ENCODE results near the gene SLC15A5. TPM values are rescaled to one million over a fixed set of nuclear protein-coding genes. Genes with fewer than 3 reads are reported as not detected.
A peak's percentile ranks its signal among the peaks of the same experiment; 100 is the strongest.

SLC15A5 gene
- total RNA-seq, 3 donors from 2014 or later = not detected

DNA sequence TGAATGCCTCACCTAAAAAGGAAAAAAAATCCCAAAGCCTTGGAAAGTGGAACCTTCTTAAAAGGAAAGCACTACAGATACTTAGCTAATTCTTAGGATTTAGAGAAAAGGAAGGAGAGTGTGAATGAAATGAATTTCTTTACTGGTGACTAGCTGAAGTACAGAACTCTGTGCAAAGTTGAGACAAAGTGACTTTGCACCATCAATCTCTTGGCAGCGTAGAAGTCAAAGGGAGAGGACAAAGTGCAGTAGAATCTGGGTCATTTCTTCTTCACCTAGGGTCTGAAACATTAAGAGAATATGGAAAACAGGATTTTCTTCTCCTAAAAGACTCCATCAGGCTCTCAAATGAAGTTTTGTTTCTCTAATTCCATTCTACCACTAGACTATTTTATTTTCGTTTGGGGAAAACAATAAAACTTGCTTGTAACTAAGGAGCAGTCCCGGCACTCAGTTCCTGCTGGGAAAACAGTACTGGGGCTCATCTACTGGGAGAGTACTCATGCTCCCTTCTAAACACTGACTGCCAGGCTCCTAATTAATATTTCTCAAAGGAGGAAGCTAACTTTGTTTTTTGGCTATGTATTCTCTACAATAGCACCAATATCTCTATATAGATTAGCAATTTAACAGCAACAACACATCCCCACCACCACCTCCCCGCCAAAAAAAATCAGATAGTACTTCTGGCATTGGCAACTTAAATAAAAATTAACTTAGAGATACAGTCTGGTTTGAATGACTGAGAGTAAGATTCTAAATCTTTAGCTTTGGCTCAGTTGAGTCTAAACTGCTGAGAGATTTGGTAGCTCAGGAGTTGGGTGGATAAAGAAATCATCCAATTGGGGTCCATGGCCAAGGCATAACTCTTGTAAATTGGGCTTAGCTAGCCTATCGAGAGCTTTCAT lies 110.7 kb downstream of the SLC15A5 start:
- no peaks in the 10 kb centered on the region for H3K36me3 ChIP-seq
- intact Hi-C loops (cut with DNase I; ENCODE audit: low total_unique reads) = no loop called here
- no peaks in the 10 kb centered on the region for H3K4me1 ChIP-seq
- H3K27me3 ChIP-seq = no peaks in the 10 kb centered on the region
- no peaks in the 10 kb centered on the region for H3K9me3 ChIP-seq
- H3K4me3 ChIP-seq = no peak overlapping the region
- no peak overlapping the region for H3K27ac ChIP-seq
- no peak for DNase-seq (ENCODE audit: low spot score in 2 of 2)
- TF ChIP-seq POLR2AphosphoS5 (IDR thresholded peaks at IDR 0.05) (no peak), POLR2A (IDR thresholded peaks at IDR 0.05) (no peak)
- TF ChIP-seq, protein P1, sequence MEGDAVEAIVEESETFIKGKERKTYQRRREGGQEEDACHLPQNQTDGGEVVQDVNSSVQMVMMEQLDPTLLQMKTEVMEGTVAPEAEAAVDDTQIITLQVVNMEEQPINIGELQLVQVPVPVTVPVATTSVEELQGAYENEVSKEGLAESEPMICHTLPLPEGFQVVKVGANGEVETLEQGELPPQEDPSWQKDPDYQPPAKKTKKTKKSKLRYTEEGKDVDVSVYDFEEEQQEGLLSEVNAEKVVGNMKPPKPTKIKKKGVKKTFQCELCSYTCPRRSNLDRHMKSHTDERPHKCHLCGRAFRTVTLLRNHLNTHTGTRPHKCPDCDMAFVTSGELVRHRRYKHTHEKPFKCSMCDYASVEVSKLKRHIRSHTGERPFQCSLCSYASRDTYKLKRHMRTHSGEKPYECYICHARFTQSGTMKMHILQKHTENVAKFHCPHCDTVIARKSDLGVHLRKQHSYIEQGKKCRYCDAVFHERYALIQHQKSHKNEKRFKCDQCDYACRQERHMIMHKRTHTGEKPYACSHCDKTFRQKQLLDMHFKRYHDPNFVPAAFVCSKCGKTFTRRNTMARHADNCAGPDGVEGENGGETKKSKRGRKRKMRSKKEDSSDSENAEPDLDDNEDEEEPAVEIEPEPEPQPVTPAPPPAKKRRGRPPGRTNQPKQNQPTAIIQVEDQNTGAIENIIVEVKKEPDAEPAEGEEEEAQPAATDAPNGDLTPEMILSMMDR (IDR thresholded peaks at IDR 0.05) = no peak

DNA sequence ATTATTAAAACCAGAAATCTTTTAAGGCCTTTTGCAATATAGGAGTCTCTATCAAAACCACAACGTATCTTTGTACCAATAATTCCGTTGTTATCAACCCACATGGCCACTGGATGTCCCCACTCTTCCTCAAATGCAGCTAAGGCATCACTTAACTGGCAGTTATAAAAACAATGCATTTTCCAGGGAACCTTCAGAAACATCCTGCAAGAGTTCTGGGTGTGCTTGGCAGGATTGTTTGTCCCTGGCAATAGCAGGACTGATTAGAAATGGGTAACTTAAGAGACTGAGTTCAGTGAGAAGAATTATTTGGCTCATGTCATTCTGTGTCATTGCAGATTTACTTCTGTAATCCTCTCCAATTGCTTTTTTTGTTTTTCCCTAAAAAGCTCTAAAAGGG lies 112.0 kb downstream of the SLC15A5 start:
- Histone ChIP-seq H3K9me3 (no peaks in the 10 kb centered on the region), H3K27me3 (no peaks in the 10 kb centered on the region), H3K4me3 (no peak overlapping the region), H3K36me3 (no peaks in the 10 kb centered on the region), H3K4me1 (no peaks in the 10 kb centered on the region), H3K27ac (no peak overlapping the region)
- intact Hi-C loops (cut with DNase I; ENCODE audit: low total_unique reads) = no loop called here
- no peak for DNase-seq (ENCODE audit: low spot score in 2 of 2)
- TF ChIP-seq POLR2AphosphoS5 (IDR thresholded peaks at IDR 0.05) = no peak
- TF ChIP-seq, protein P1 (IDR thresholded peaks at IDR 0.05) = peak in 2 of 3 donors; percentile 30 to 41

DNA sequence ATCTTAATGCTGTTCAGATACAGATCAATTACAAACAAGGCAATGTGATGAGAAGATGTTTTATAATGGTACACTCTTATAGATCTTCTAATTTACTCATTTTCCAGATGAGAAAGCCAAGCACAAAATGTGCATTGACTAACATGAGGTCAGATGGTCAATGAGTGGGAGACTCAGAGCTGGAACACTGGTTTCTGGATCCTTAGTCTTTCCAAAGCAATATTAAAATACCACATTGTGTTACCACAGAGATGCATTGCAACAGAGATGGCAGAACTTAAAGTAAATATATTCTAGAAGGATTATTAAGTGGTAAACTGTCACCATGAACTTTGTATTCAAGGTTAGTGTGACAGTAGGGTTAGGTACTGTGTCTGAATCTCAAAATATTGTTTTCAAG lies 113.6 kb downstream of the SLC15A5 start:
- TF ChIP-seq POLR2A (IDR thresholded peaks at IDR 0.05) = no peak
- Histone ChIP-seq H3K36me3 (no peaks in the 10 kb centered on the region), H3K27ac (no peak overlapping the region), H3K9me3 (no peaks in the 10 kb centered on the region), H3K27me3 (no peaks in the 10 kb centered on the region), H3K4me1 (no peaks in the 10 kb centered on the region), H3K4me3 (no peak overlapping the region)
- intact Hi-C loops (cut with DNase I; ENCODE audit: low total_unique reads) = no loop called here
- no peak for DNase-seq (ENCODE audit: low spot score in 2 of 2)

DNA sequence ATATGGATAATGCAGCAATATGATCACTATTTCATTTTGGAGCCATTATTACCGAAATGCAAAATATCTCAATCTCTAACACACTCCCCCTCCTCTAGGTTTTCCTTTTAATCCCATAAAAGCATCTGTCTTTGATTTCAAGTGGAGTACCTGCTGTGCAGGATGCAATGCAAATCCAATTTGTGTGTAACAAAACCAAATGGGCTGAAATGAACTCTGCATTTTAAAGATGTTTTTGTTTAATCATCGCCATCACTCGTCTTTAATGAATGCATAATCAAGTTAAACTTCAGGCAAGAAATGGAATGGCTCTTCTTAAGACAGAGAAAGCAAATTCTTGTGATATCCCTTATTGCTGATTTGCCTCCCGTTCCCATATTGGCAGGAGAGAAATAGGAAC lies 114.3 kb downstream of the SLC15A5 start:
- no peaks in the 10 kb centered on the region for H3K9me3 ChIP-seq
- no peaks in the 10 kb centered on the region for H3K27me3 ChIP-seq
- H3K27ac ChIP-seq = no peak overlapping the region
- H3K4me3 ChIP-seq = no peak overlapping the region
- no peaks in the 10 kb centered on the region for H3K4me1 ChIP-seq
- intact Hi-C loops (cut with DNase I; ENCODE audit: low total_unique reads) = no loop called here
- no peaks in the 10 kb centered on the region for H3K36me3 ChIP-seq
- no peak for DNase-seq (ENCODE audit: low spot score in 2 of 2)
- no peak for TF ChIP-seq POLR2AphosphoS5 (IDR thresholded peaks at IDR 0.05)
- TF ChIP-seq, protein P1 (IDR thresholded peaks at IDR 0.05) = no peak
- no peak for TF ChIP-seq POLR2A (IDR thresholded peaks at IDR 0.05)

DNA sequence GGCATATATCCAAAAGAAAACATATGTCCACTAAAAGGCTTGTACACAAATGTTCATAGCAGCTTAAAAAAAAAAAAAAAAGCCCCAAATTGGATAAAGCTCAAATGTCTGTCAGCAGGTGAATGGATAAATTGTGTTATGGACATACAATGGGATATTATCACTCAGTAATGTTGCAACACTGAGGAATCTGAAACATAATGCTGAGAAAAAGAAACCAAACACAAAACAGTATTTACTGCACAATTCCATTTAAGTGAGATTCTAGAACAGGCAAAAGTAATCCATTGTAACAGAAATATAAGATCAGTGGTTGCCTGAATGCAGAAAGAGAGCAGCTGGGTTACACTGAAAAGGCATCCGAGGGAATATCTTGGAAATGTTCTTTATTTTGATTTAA lies 117.9 kb downstream of the SLC15A5 start:
- no peaks in the 10 kb centered on the region for H3K9me3 ChIP-seq
- no peak overlapping the region for H3K4me3 ChIP-seq
- no peaks in the 10 kb centered on the region for H3K36me3 ChIP-seq
- H3K27ac ChIP-seq = no peak overlapping the region
- H3K4me1 ChIP-seq = no peaks in the 10 kb centered on the region
- H3K27me3 ChIP-seq = no peaks in the 10 kb centered on the region
- intact Hi-C loops (cut with DNase I; ENCODE audit: low total_unique reads) = no loop called here
- TF ChIP-seq POLR2AphosphoS5 (IDR thresholded peaks at IDR 0.05) = no peak
- TF ChIP-seq POLR2A (IDR thresholded peaks at IDR 0.05) = no peak
- TF ChIP-seq, protein P1 (IDR thresholded peaks at IDR 0.05) = no peak
- no peak for DNase-seq (ENCODE audit: low spot score in 2 of 2)

All from breast epithelium (tissue), 4 donors.